Measurements from ENCODE around the gene BARX1.

- TF ChIP-seq CTCF (IDR thresholded peaks at IDR 0.05; ENCODE audit: low read length) (no peak), EZH2phosphoT487 (IDR thresholded peaks at IDR 0.05; ENCODE audit: low read length) (no peak), EZH2 (optimal IDR thresholded peaks at IDR 0.05; ENCODE audit: low read depth, low read length) (no peak)
Measured at GRCh38 chr9:93952784-93953495, 2.2 kb downstream of the BARX1 start.
